H9 (cell line): ENCODE data around the gene PPP4R2. TPM values are rescaled to one million over a fixed set of nuclear protein-coding genes. Genes with fewer than 3 reads are reported as not detected.

ENCODE experiments used
- DNase-seq: peaks from one replicate; pipeline ENCODE4 v3.0.0-alpha.2; 2017
- H2AFZ ChIP-seq: one replicate; pipeline ENCODE4 v1.6.1; 2013; ENCODE audit warnings: mild to moderate bottlenecking, low read length, control low read depth, moderate library complexity
- H2AK5ac ChIP-seq: 2 replicates; pipeline ENCODE4 v1.6.1; 2013; ENCODE audit warnings: low read length, control low read depth, mixed read lengths; ENCODE audit not compliant: insufficient read length
- H2BK120ac ChIP-seq: one replicate; pipeline ENCODE4 v1.6.1; 2013; ENCODE audit warnings: low read depth, mild to moderate bottlenecking, low read length, control low read depth, inconsistent platforms; ENCODE audit not compliant: poor library complexity, severe bottlenecking
- H2BK12ac ChIP-seq: 2 replicates; pipeline ENCODE4 v1.6.1; 2013; ENCODE audit warnings: low read length, control low read depth, mixed read lengths, low read depth; ENCODE audit not compliant: insufficient read length
- H2BK15ac ChIP-seq: 2 replicates; pipeline ENCODE4 v1.6.1; 2013; ENCODE audit warnings: low read depth, low read length, control low read depth
- H2BK20ac ChIP-seq: one replicate; pipeline ENCODE4 v1.6.1; 2013; ENCODE audit warnings: low read depth, mild to moderate bottlenecking, low read length, control low read depth, inconsistent platforms; ENCODE audit not compliant: poor library complexity, severe bottlenecking
- H2BK5ac ChIP-seq: 2 replicates; pipeline ENCODE4 v1.6.1; 2013; ENCODE audit warnings: low read length, control low read depth, mixed read lengths; ENCODE audit not compliant: insufficient read length
- H3K14ac ChIP-seq: 2 replicates; pipeline ENCODE4 v1.6.1; 2013; ENCODE audit warnings: low read length, control low read depth; ENCODE audit not compliant: insufficient read depth
- H3K18ac ChIP-seq: 2 replicates; pipeline ENCODE4 v1.6.1; 2013; ENCODE audit warnings: low read depth, mild to moderate bottlenecking, mixed read lengths, low read length, control low read depth; ENCODE audit not compliant: insufficient read length
- H3K23ac ChIP-seq: 2 replicates; pipeline ENCODE4 v1.6.1; 2013; ENCODE audit warnings: low read length, control low read depth, mixed read lengths, low read depth; ENCODE audit not compliant: insufficient read length
- H3K23me2 ChIP-seq: 2 replicates; pipeline ENCODE4 v1.6.1; 2013; ENCODE audit warnings: low read depth, mild to moderate bottlenecking, mixed read lengths, low read length, control low read depth; ENCODE audit not compliant: insufficient read length, poor library complexity, severe bottlenecking
- H3K27ac ChIP-seq: 2 replicates; pipeline ENCODE4 v1.5.1; 2013; ENCODE audit warnings: low read length, control low read depth, mixed read lengths, low read depth; ENCODE audit not compliant: insufficient read length
- H3K27me3 ChIP-seq: 2 replicates; pipeline ENCODE4 v1.6.1; 2013; ENCODE audit warnings: low read length, control low read depth, inconsistent platforms; ENCODE audit not compliant: insufficient read depth
- H3K4ac ChIP-seq: 2 replicates; pipeline ENCODE4 v1.6.1; 2013; ENCODE audit warnings: low read depth, mild to moderate bottlenecking, control low read depth, inconsistent platforms, low read length, moderate library complexity
- H3K4me1 ChIP-seq: 2 replicates; pipeline ENCODE4 v1.6.1; 2013; ENCODE audit warnings: low read length, control low read depth, inconsistent platforms; ENCODE audit not compliant: insufficient read depth
- H3K4me2 ChIP-seq: 2 replicates; pipeline ENCODE4 v1.6.1; 2013; ENCODE audit warnings: low read length, control low read depth, mixed read lengths; ENCODE audit not compliant: insufficient read length, insufficient read depth
- H3K56ac ChIP-seq: 2 replicates; pipeline ENCODE4 v1.6.1; 2013; ENCODE audit warnings: low read depth, mild to moderate bottlenecking, mixed read lengths, low read length, control low read depth; ENCODE audit not compliant: insufficient read length
- H3K79me1 ChIP-seq: 2 replicates; pipeline ENCODE4 v1.6.1; 2013; ENCODE audit warnings: low read depth, mild to moderate bottlenecking, moderate library complexity, low read length, control low read depth, inconsistent platforms; ENCODE audit not compliant: insufficient read depth, poor library complexity, severe bottlenecking
- H3K79me2 ChIP-seq: 2 replicates; pipeline ENCODE4 v1.6.1; 2013; ENCODE audit warnings: low read length, control low read depth, inconsistent platforms; ENCODE audit not compliant: insufficient read depth
- H3K9ac ChIP-seq: 2 replicates; pipeline ENCODE4 v1.6.1; 2013; ENCODE audit warnings: low read length, control low read depth, mixed read lengths; ENCODE audit not compliant: insufficient read length; ENCODE audit errors: extremely low read depth
- H3K9me3 ChIP-seq: one replicate; pipeline ENCODE4 v1.6.1; 2013; ENCODE audit warnings: low read depth, low read length, inconsistent platforms; ENCODE audit not compliant: control insufficient read depth
- H3T11ph ChIP-seq: one replicate; pipeline ENCODE4 v1.6.1; 2013; ENCODE audit warnings: mild to moderate bottlenecking, low read length, control low read depth, inconsistent platforms
- H4K20me1 ChIP-seq: one replicate; pipeline ENCODE4 v1.6.1; 2013; ENCODE audit not compliant: control insufficient read depth, insufficient read length, insufficient read depth
- H4K5ac ChIP-seq: 2 replicates; pipeline ENCODE4 v1.6.1; 2013; ENCODE audit warnings: low read depth, mild to moderate bottlenecking, mixed read lengths, low read length, control low read depth; ENCODE audit not compliant: insufficient read length
- H4K8ac ChIP-seq: replicated peaks from 2 replicates; pipeline ENCODE4 v1.6.1; 2013; ENCODE audit warnings: low read length, control low read depth, mixed read lengths, low read depth; ENCODE audit not compliant: insufficient read length
- H4K91ac ChIP-seq: 2 replicates; pipeline ENCODE4 v1.6.1; 2013; ENCODE audit warnings: low read depth, mild to moderate bottlenecking, moderate library complexity, mixed read lengths, low read length, control low read depth; ENCODE audit not compliant: insufficient read length
- H3K27ac Mint-ChIP-seq, 3 experiments: 2 replicates in 2 of 3; 3 replicates in 1 of 3; pipeline ENCODE4 v1.8.0; 2020 to 2021; ENCODE audit warnings: mixed read lengths in 3 of 3, mild to moderate bottlenecking in 1 of 3, moderate library complexity in 1 of 3
- H3K27me3 Mint-ChIP-seq: 2 replicates; pipeline ENCODE4 v1.8.0; 2021; ENCODE audit warnings: low read depth, mild to moderate bottlenecking, moderate library complexity, mixed read lengths
- H3K36me3 Mint-ChIP-seq, 3 experiments: 2 replicates in 2 of 3; 3 replicates in 1 of 3; pipeline ENCODE4 v1.8.0; 2020 to 2021; ENCODE audit warnings: low read depth in 3 of 3, mixed read lengths in 3 of 3; ENCODE audit not compliant: insufficient read depth in 1 of 3
- H3K4me1 Mint-ChIP-seq, 2 experiments: 2 replicates each; pipeline ENCODE4 v1.8.0; 2020; ENCODE audit warnings: mixed read lengths in 2 of 2
- H3K4me3 Mint-ChIP-seq, 2 experiments: 2 replicates in 1 of 2; 3 replicates in 1 of 2; pipeline ENCODE4 v1.8.0; 2020 to 2021; ENCODE audit warnings: mild to moderate bottlenecking in 2 of 2, mixed read lengths in 2 of 2, moderate library complexity in 1 of 2
- H3K9me3 Mint-ChIP-seq, 2 experiments: 2 replicates in 1 of 2; 3 replicates in 1 of 2; pipeline ENCODE4 v1.8.0; 2020; ENCODE audit warnings: mild to moderate bottlenecking in 2 of 2, mixed read lengths in 2 of 2, moderate library complexity in 1 of 2
- WGBS: extraction: QIAGEN DNeasy Blood & Tissue Kit; methylation state at CpG from one replicate; pipeline ENCODE4 v1.1.7; 2013; ENCODE audit warnings: missing lambda C conversion rate, low lambda C conversion rate, mixed read lengths; ENCODE audit not compliant: insufficient read length; ENCODE audit errors: extremely low coverage; 5-methylcytosine and 5-hydroxymethylcytosine counted together
- total RNA-seq: library from RNA; stranded (reverse); gene quantifications from 2 replicates; pipeline ENCODE4 v1.2.1, GENCODE V29; 2021
- TF ChIP-seq, protein P1 (sequence below): fragments of 200-600 bp; sonication (generic); conservative IDR thresholded peaks from 3 replicates; pipeline ENCODE4 v1.8.0; 2021; ENCODE audit warnings: antibody characterized with exemption, mild to moderate bottlenecking

Gene PPP4R2
- total RNA-seq, 1 experiment from 2014 or later: 132 TPM

DNA sequence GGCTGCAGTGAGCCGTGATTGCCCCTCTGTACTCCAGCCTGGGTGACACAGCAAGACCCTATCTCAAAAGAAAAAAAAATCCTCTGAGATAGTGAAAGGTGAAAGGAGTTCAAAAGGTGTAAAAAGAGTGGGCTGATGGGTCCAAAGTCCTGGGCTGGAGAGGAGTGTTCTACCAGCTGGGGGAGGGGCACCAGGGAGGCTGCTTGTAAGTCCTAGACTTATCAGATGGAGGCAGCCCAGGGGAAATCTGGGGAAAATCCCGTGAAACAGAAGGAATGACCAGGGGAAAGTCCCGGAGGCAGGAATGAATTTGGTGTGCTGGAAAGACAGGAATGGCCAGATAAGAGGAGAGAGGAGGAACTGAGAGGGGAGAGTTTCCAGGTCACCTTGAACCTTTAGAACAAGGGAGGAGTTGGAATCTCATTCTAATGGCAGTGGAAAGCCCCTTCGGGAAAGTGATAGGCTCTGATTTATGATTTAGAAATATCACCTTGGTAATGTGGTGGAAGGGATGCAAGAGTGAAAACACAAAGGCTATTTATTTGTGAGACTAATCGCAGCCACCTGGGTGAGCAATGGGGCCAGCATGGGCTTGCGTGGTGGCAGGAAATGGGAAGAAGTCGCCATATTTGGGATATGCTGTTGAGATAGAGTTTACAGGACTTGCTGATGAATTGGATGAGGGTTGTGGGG, 23.4 kb upstream of the PPP4R2 start:
- Histone ChIP-seq H3K27ac (no peak overlapping the region), H4K91ac (no peak overlapping the region), H3K56ac (no peak overlapping the region), H2AK5ac (no peak overlapping the region), H3K9me3 (no peaks in the 10 kb centered on the region), H2BK12ac (no peak overlapping the region), H3K79me2 (no peaks in the 10 kb centered on the region), H4K8ac (no peak overlapping the region), H3K79me1 (no peaks in the 10 kb centered on the region), H3K14ac (no peak overlapping the region), H4K5ac (no peak overlapping the region), H3K23ac (no peak overlapping the region), H3K23me2 (no peaks in the 10 kb centered on the region), H3T11ph (no peak overlapping the region), H2BK120ac (no peak overlapping the region), H3K9ac (no peak overlapping the region), H2BK5ac (no peak overlapping the region), H2AFZ (no peak overlapping the region), H3K4ac (no peak overlapping the region), H2BK20ac (peak overlapping the region; percentile 65), H3K27me3 (no peaks in the 10 kb centered on the region), H3K18ac (no peak overlapping the region), H3K4me2 (no peak overlapping the region), H4K20me1 (no peaks in the 10 kb centered on the region), H3K4me1 (no peaks in the 10 kb centered on the region; the same call in 1 of the 2 replicates), H2BK15ac (no peak overlapping the region)
- Mint-ChIP-seq H3K9me3 (no peaks in the 10 kb centered on the region; a peak in 1 of 5 replicates), H3K27ac (peak overlapping the region; percentile 3 to 85 (median 25); a peak in 5 of 7 replicates), H3K36me3 (peaks cover 0 to 4% (median 0%) of the 10 kb centered on the region in 3 experiments; a peak in 2 of 7 replicates), H3K4me3 (no peak overlapping the region), H3K27me3 (no peaks in the 10 kb centered on the region), H3K4me1 (peaks cover 19% of the 10 kb centered on the region in 2 experiments)
- TF ChIP-seq, protein P1, sequence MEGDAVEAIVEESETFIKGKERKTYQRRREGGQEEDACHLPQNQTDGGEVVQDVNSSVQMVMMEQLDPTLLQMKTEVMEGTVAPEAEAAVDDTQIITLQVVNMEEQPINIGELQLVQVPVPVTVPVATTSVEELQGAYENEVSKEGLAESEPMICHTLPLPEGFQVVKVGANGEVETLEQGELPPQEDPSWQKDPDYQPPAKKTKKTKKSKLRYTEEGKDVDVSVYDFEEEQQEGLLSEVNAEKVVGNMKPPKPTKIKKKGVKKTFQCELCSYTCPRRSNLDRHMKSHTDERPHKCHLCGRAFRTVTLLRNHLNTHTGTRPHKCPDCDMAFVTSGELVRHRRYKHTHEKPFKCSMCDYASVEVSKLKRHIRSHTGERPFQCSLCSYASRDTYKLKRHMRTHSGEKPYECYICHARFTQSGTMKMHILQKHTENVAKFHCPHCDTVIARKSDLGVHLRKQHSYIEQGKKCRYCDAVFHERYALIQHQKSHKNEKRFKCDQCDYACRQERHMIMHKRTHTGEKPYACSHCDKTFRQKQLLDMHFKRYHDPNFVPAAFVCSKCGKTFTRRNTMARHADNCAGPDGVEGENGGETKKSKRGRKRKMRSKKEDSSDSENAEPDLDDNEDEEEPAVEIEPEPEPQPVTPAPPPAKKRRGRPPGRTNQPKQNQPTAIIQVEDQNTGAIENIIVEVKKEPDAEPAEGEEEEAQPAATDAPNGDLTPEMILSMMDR: no peak
- DNase-seq: no peak
- WGBS: no CpG with 5 or more reads among the region's 7 CpGs
